ENCODE data around the gene ATG13.

The ATG13 gene

DNA sequence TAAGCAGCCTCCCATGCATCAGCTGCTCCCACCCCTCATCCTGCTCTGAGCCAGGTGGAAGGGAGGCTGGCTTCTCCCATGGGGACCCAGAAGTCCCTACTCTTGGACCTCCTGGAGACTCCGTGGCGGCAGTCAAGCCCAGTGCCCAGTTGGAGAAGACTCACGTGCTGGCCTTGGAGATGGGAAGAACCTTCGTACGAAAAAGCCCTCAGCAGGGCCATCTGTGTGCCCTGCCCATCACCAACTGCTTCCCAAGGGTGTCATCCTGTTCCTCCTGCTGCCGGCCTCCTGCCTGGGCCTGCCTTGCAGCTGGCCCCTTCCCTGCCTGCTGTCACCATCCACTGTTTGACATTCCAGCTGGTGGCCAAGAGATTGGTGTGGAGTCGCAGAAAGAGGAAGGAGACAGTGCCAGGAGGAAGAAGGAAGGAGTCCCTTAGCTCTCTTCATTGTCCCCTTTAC, 55.1 kb downstream of the ATG13 start:
- in situ Hi-C loops (cut with MboI; ENCODE audit: low pct_unique_long_range_greater_than_20kb, low sequenced_read_pairs, unreplicated experiment): no loop called here
- no peak for DNase-seq (ENCODE audit: low spot score)
- TF ChIP-seq CTCF (IDR thresholded peaks at IDR 0.05; ENCODE audit: extremely low read depth, insufficient read depth, missing control alignments): no peak

GRCh38 chr11:46673713-46674462, 56.5 kb downstream of the ATG13 start:
- in situ Hi-C loops (cut with MboI; ENCODE audit: low pct_unique_long_range_greater_than_20kb, low sequenced_read_pairs, unreplicated experiment): no loop called here
- no peak for TF ChIP-seq CTCF (IDR thresholded peaks at IDR 0.05; ENCODE audit: extremely low read depth, insufficient read depth, missing control alignments)
- no peak for DNase-seq (ENCODE audit: low spot score)

DNA sequence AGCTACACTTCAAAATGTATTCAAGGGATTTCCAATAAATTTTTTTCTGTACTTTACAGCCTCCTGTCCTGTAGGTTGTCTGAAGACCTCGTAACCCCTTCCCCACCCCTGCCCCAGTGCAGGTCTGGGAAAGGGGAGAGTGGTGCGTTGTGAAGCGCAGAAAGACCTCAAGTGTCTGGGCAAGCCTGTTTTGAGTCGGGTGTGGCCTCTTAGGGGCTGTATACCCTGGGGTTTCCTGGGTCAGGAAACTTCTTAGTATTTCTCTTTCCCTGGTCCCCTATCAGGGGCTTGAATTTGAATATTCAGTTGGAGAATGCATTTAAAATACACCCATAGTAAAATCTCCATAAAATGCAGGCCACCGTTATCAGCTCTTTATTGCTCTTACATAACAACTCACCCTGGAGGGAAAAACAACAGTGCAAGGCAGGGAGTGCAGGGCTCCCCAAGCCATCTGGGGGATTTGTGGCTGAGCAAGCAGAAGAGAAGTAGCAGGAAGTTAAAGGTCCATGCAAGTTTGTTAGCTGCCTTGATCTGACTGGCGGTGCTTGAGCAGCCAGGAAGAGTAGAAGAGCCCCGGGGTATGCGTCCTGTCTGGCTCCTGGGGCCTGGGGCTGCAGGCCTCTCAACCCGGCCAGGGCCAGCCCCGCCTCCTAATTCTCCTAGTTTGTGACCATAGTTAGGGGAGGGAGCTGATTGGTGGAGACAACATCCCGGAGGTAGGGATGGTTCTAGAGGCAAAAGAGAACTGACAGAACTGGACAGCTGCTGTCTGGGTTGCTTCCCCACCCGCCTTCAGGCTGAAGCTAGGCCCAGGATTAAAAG, 57.3 kb downstream of the ATG13 start:
- no peak for DNase-seq (ENCODE audit: low spot score)
- in situ Hi-C loops (cut with MboI; ENCODE audit: low pct_unique_long_range_greater_than_20kb, low sequenced_read_pairs, unreplicated experiment): no loop called here
- TF ChIP-seq CTCF (IDR thresholded peaks at IDR 0.05; ENCODE audit: extremely low read depth, insufficient read depth, missing control alignments): no peak

DNA sequence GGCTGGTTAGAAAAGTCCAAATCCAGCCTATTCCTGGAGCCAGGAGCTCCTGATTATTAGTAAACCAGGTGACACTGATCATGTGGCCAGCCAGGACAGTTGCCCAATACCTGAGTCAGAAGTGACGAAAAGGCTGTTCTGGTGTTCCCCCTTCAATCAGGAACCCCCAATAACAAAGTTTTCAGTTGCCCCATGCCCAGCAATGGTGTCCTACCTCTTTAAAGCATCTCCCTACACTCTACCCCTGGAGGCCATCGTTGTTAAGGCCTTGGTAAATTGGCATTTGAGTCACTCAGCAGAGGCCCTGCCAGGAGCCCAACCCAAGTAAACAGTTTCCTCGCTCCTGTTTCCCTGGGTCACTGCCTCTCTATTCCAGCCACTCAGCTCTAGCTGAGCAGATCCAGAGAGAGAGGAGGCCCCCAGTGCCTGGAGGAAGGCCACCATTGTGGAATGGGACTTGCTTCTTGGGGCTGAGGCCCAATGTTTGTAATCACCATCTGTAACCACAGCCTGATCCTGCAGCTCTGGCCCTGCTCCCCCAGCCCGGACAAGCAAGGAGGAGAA, 58.0 kb downstream of the ATG13 start:
- in situ Hi-C loops (cut with MboI; ENCODE audit: low pct_unique_long_range_greater_than_20kb, low sequenced_read_pairs, unreplicated experiment): no loop called here
- TF ChIP-seq CTCF (IDR thresholded peaks at IDR 0.05; ENCODE audit: extremely low read depth, insufficient read depth, missing control alignments): no peak
- no peak for DNase-seq (ENCODE audit: low spot score)

GRCh38 chr11:46675949-46676348, 58.6 kb downstream of the ATG13 start:
- DNase-seq (ENCODE audit: low spot score): no peak
- TF ChIP-seq CTCF (IDR thresholded peaks at IDR 0.05; ENCODE audit: extremely low read depth, insufficient read depth, missing control alignments): no peak
- in situ Hi-C loops (cut with MboI; ENCODE audit: low pct_unique_long_range_greater_than_20kb, low sequenced_read_pairs, unreplicated experiment): no loop called here

GRCh38 chr11:46676436-46677158, 59.2 kb downstream of the ATG13 start:
- no peak for DNase-seq (ENCODE audit: low spot score)
- in situ Hi-C loops (cut with MboI; ENCODE audit: low pct_unique_long_range_greater_than_20kb, low sequenced_read_pairs, unreplicated experiment): no loop called here
- TF ChIP-seq CTCF (IDR thresholded peaks at IDR 0.05; ENCODE audit: extremely low read depth, insufficient read depth, missing control alignments): no peak
